Transverse colon (tissue), 3 donors: ENCODE data around the gene P2RX6.

ENCODE experiments used
- CTCF ChIP-seq, 5 experiments: fragments of 200-600 bp in 3 of 5; fragments of 450-650 bp in 2 of 5; sonication (generic) in 3 of 5; IDR thresholded peaks; 1 replicate in 2 of 5; 2 replicates in 3 of 5; pipeline ENCODE4 v1.5.1; 2016 to 2017; ENCODE audit warnings: antibody characterized with exemption in 5 of 5, inconsistent platforms in 3 of 5, mild to moderate bottlenecking in 2 of 5, moderate library complexity in 1 of 5
- EP300 ChIP-seq: sonication (generic); formaldehyde crosslinking; IDR thresholded peaks from one replicate; pipeline ENCODE4 v1.6.1; 2017; ENCODE audit warnings: antibody characterized with exemption, low read depth
- POLR2A ChIP-seq: fragments of 450-650 bp; IDR thresholded peaks from one replicate; pipeline ENCODE4 v1.6.1; 2016; ENCODE audit warnings: antibody characterized with exemption, mild to moderate bottlenecking, moderate library complexity

GRCh38 chr22:21054714-21055563 lies 40.0 kb downstream of the P2RX6 start:
- TF ChIP-seq CTCF (IDR thresholded peaks at IDR 0.05) (no peak), POLR2A (no peak), EP300 (no peak)
